Raji (cell line): ENCODE data around the gene CCDC54.

Experiments used
- POLR2A ChIP-seq: IDR thresholded peaks from 2 replicates; pipeline ENCODE4 v1.6.1; 2011; ENCODE audit warnings: low read depth, low read length, control low read depth; ENCODE audit not compliant: insufficient read depth

The CCDC54 gene

DNA sequence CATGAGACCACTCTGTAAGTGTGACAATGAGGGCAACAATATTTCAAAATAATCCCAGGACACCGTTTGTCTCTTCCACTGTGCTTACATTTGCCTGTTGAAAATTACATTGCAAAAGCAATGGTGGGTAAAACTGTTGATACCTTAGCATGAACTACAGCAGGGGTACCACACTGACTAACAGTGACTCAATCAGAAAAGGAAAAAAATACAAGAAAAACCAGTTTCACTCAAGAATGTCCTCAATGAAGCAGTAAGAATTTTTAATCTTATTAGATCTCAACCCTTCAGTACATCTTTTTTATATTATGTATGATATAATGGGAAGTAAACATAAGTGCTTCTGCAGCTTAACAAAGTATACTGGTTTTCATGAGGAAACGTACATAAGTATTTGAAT lies 1.6 kb upstream of the CCDC54 start:
- no peak for TF ChIP-seq POLR2A

DNA sequence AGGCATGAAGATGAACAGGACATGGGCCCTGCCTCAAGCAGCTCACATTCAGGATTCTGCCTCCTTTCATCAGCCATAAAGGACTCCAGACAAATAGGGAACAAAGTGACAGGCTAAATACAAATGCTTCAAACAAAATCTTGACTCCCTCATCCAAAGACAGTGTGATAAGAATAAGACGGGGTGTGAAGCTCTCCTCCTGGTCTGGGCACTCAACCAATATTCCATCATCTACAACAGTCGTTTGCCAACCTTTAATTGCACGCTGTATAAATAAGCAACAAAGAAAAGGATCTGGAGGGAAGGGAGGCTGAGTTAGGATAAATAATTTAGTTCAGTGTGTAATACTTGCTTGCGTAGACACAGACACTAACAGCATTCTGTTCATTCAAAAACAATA lies 5.4 kb downstream of the CCDC54 start:
- no peak for TF ChIP-seq POLR2A

- no peak for TF ChIP-seq POLR2A
Observed at GRCh38 chr3:107384428-107384827, 7.2 kb downstream of the CCDC54 start.

DNA sequence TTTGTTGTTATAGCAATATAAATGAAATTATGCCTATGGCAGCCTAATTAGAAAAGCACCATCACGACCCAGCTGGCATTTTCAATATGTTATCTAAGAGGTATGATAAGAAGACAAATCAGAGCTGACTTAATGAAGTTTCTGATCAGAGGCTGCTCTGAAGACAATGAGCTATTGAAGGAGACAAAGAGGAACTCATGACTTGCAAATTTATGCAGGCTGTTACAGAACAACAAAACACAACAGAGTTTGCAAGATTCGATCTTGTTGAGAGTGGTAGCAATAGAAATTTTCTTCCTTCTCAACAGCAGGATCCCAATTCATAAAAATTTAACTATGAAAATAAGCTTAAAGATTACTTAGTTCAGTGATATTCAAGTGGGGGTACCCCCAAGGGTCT lies 7.7 kb downstream of the CCDC54 start:
- no peak for TF ChIP-seq POLR2A

DNA sequence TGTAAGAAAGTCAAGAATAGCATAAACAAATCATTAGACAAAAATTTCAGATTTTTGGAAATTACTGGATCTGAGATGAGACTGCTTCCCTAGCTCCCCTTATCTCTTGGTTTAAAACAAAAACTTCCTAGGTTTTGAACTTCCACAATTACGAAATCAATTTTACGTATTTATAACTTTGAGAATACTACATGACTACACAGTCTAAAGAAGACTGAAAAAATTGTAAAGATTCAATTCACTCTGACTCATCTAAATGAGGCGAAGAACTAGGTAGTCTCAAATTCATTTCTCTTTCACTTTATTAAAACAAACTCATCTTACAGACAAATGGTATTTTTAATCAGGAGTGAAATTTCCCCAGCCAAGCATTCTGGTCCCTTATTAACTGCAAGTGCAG lies 10.3 kb downstream of the CCDC54 start:
- TF ChIP-seq POLR2A, result no peak

DNA sequence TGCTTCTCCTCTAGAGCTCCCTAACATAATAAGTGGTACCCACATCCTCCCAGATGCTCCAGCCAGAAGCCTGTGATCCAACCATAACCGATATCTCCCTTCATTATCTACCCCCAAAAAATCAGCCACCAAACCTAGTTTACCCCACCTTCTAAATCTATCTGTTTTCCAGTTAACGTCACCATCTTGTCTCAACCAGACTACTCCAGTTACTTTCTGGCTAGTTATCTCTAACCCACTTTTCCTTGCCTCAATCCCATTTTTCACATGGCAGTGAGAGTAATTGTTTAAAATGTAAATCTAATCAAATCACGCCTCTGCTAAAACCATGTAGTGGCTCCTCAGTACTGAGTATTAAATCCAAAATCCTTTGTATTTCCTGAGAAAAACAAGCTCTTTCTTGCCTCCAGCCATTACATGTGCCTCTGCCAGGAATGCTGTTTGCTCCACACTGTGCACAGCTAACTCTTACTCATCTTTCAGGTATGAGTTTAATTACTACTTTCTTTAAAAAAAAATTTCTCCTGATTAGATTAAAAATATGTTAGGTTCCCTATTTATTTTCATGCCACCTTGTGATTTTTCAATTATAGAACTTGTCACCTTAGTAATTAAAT lies 15.4 kb downstream of the CCDC54 start:
- no peak for TF ChIP-seq POLR2A

DNA sequence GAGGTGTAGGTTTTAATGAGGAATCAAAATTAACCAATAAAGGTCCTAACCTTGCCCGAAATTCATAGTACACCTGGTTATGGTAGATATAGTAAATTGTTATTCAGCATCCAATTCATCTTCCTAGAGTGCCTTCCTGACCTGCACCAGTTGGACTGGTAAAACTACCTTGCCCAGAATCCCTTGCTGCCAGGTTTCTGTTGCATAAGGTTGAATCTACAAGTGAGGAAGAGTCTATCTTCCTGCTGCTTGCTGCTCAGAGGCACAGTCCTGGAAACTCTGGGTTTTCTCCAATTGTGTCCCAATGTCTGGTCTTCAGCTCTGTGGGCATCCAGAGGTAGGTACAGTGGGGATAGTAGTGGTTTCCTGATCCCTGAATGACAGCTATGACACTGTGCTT lies 17.3 kb downstream of the CCDC54 start:
- TF ChIP-seq POLR2A, result no peak

- no peak for TF ChIP-seq POLR2A
Observed at GRCh38 chr3:107395066-107395465, 17.8 kb downstream of the CCDC54 start.

DNA sequence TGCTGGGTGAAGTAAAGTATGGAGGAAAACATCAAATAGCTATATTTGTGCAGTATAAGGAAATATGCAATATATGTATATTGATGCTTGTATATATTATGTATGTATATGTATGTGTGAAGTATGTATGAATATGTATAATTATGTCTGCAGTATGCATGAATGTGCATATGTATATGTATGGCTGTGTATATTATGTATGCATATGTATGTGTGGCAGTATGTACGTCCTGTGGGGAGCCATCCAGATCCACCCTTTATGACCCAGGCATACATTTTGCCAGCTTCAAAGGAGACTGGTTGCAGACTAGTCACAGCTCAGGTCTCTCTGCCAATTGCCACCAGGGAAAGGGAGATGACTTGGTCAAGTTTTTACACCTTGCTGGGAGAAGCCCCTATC lies 24.1 kb downstream of the CCDC54 start:
- TF ChIP-seq POLR2A, result no peak

DNA sequence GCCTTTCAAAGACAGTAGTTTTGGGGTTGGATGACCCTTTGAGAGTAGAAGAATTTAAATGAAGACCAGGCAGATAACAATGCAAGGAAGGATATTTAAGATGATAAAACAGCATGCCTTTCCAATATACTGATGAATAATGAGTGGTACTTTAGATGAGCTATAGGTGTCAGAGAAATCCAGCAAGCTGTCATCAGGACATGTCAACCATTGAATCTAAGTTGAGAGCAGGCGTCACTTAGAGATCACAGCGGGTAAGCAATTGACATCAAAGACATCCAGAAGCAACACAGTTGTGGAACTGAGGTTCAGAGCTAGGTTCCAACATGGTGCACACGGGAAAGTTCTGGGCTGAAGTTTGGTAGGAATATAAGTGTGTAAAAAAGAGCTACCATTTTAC lies 25.0 kb downstream of the CCDC54 start:
- no peak for TF ChIP-seq POLR2A

DNA sequence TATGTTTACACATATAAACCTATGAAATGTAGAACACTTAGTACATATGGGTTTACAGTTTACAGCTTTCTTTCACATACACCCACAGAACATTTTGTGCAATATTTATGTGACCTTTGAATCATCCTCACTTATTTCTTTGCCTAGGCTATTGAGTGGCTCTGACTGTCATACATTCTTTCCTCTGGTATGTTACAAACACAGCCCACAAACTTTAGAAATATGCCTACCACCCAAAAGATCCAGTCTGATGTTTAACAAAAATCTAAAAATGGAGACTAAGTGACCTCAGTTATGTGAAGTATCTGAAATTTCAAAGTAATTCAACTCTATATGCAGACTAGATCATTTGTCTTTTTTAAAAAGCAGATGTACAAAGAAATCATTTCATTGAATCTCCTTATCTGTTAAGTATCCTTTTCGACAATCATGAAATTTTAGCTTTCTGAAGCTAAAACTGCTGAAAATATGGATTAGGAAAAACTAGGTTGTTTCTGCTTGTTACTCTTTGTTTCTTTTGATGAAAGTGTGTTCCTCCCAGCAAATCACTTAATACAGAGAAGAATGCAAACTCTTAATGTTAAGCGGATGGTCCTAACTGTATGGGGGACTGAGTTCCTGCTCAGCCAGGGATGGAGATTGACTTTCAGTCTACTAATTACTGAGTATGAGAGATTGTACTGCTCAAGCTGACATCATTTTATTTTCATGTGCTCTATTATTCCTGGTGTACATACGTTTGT lies 27.7 kb downstream of the CCDC54 start:
- TF ChIP-seq POLR2A, result no peak

- no peak for TF ChIP-seq POLR2A
Observed at GRCh38 chr3:107407355-107407754, 30.1 kb downstream of the CCDC54 start.

- no peak for TF ChIP-seq POLR2A
Observed at GRCh38 chr3:107408513-107408912, 31.3 kb downstream of the CCDC54 start.

GRCh38 chr3:107409365-107409764 lies 32.1 kb downstream of the CCDC54 start:
- no peak for TF ChIP-seq POLR2A

DNA sequence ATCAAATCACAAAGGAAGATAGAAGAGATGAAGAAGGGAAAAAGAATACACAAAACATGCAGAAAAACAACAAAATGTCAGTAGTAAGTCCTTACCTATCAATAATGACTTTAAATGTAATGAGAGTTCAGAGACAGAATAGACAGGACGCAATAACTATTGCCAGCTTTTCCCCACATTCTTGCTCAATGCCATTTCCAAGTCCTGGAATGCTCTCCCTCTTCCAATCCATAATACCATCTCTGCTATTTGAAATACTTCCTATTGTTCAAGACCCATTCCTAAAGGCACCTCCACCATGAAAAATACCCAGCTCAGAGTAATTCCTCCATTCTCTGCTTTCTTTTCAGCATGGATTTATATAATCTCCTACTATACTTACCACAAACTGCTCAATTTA lies 33.4 kb downstream of the CCDC54 start:
- TF ChIP-seq POLR2A, result no peak

GRCh38 chr3:107411056-107411455 lies 33.8 kb downstream of the CCDC54 start:
- TF ChIP-seq POLR2A, result no peak

- no peak for TF ChIP-seq POLR2A
Observed at GRCh38 chr3:107411779-107412178, 34.5 kb downstream of the CCDC54 start.
